PFSK-1 (cell line): ENCODE results near the gene CEP41.

ENCODE experiments used
- FOXP2 ChIP-seq: optimal IDR thresholded peaks from 2 replicates; pipeline ENCODE3; 2011; ENCODE audit warnings: borderline replicate concordance, control low read depth, inconsistent platforms; ENCODE audit not compliant: insufficient read depth; ENCODE audit errors: extremely low read length, extremely low read depth
- POLR2AphosphoS5 ChIP-seq: IDR thresholded peaks from 2 replicates; pipeline ENCODE4 v1.6.1; 2012; ENCODE audit warnings: low read depth, mild to moderate bottlenecking, control low read depth, low read length, moderate library complexity
- REST ChIP-seq, 2 experiments: IDR thresholded peaks; 2 replicates each; pipeline versions ENCODE4 v1.6.1 to v1.8.0; 2011 to 2012; ENCODE audit warnings: low read depth in 2 of 2, low read length in 2 of 2, control low read depth in 1 of 2, inconsistent platforms in 1 of 2, mild to moderate bottlenecking in 1 of 2, moderate library complexity in 1 of 2; ENCODE audit not compliant: insufficient read depth in 1 of 2
- SIN3A ChIP-seq: IDR thresholded peaks from 2 replicates; pipeline ENCODE4 v1.6.1; 2012; ENCODE audit warnings: mild to moderate bottlenecking, low read length, moderate library complexity, borderline replicate concordance; ENCODE audit not compliant: insufficient read depth
- TAF1 ChIP-seq: IDR thresholded peaks from 2 replicates; pipeline ENCODE4 v1.6.1; 2012; ENCODE audit warnings: low read length, control low read depth, borderline replicate concordance; ENCODE audit not compliant: insufficient read depth

GRCh38 chr7:130396109-130396508 is 44.7 kb downstream of the CEP41 start:
- TF ChIP-seq REST (IDR thresholded peaks at IDR 0.05; ENCODE audit: insufficient read depth in 1 of 2, low read depth in 2 of 2, low read length in 2 of 2): no peak
- no peak for TF ChIP-seq TAF1
- TF ChIP-seq POLR2AphosphoS5: no peak
- TF ChIP-seq SIN3A: no peak
- no peak for TF ChIP-seq FOXP2
